WTC11 (cell line): Measurements from ENCODE around the gene CLTA. TPM values are rescaled to one million over a fixed set of nuclear protein-coding genes. Genes with fewer than 3 reads are reported as not detected.

ENCODE experiments used
- ATF3 ChIP-seq: sonication (generic); formaldehyde crosslinking; conservative IDR thresholded peaks from 2 replicates; pipeline ENCODE4 v1.8.1; 2022; ENCODE audit warnings: mild to moderate bottlenecking, missing genetic modification reagents
- E2F1 ChIP-seq: sonication (generic); formaldehyde crosslinking; IDR thresholded peaks from 2 replicates; pipeline ENCODE4 v1.8.0; 2022; ENCODE audit warnings: mild to moderate bottlenecking, missing genetic modification reagents
- FOXP1 ChIP-seq: sonication (generic); formaldehyde crosslinking; IDR thresholded peaks from 2 replicates; pipeline ENCODE4 v1.8.0; 2022; ENCODE audit warnings: missing genetic modification reagents, mild to moderate bottlenecking, moderate library complexity, borderline replicate concordance
- GRHL2 ChIP-seq: fragments of 250-450 bp; sonication (Bioruptor Pico); IDR thresholded peaks from 2 replicates; pipeline ENCODE4 v1.8.0; 2022; ENCODE audit warnings: mild to moderate bottlenecking, moderate library complexity; ENCODE audit not compliant: insufficient replicate concordance, severe bottlenecking
- GTF2I ChIP-seq: fragments of 250-450 bp; sonication (Bioruptor Pico); conservative IDR thresholded peaks from 2 replicates; pipeline ENCODE4 v1.4.0; 2021; ENCODE audit warnings: mild to moderate bottlenecking
- HMGA2 ChIP-seq: fragments of 250-450 bp; sonication (Bioruptor Pico); IDR thresholded peaks from 2 replicates; pipeline ENCODE4 v1.4.0; 2021; ENCODE audit warnings: mild to moderate bottlenecking, moderate library complexity
- IRF1 ChIP-seq: sonication (generic); formaldehyde crosslinking; IDR thresholded peaks from 2 replicates; pipeline ENCODE4 v1.8.0; 2023; ENCODE audit warnings: missing genetic modification reagents
- MYBL2 ChIP-seq: sonication (generic); formaldehyde crosslinking; IDR thresholded peaks from 2 replicates; pipeline ENCODE4 v1.8.1; 2023; ENCODE audit warnings: mild to moderate bottlenecking, moderate library complexity, missing genetic modification reagents
- NFATC4 ChIP-seq: fragments of 250-450 bp; sonication (Bioruptor Pico); IDR thresholded peaks from 2 replicates; pipeline ENCODE4 v1.9.0; 2021; ENCODE audit warnings: mild to moderate bottlenecking
- NFE2L1 ChIP-seq: sonication (generic); formaldehyde crosslinking; IDR thresholded peaks from 2 replicates; pipeline ENCODE4 v1.8.1; 2023; ENCODE audit warnings: missing genetic modification reagents
- NFYB ChIP-seq: sonication (generic); formaldehyde crosslinking; conservative IDR thresholded peaks from 2 replicates; pipeline ENCODE4 v1.8.0; 2022; ENCODE audit warnings: low read depth, missing genetic modification reagents
- NR1H2 ChIP-seq: sonication (generic); formaldehyde crosslinking; IDR thresholded peaks from 2 replicates; pipeline ENCODE4 v1.9.0; 2021; ENCODE audit warnings: mild to moderate bottlenecking, moderate library complexity, missing genetic modification reagents
- OVOL2 ChIP-seq: fragments of 250-450 bp; sonication (Bioruptor Pico); IDR thresholded peaks from 2 replicates; pipeline ENCODE4 v1.9.0; 2021; ENCODE audit warnings: mild to moderate bottlenecking, borderline replicate concordance
- RELA ChIP-seq: sonication (generic); formaldehyde crosslinking; IDR thresholded peaks from 2 replicates; pipeline ENCODE4 v1.8.1; 2022; ENCODE audit warnings: missing genetic modification reagents, mild to moderate bottlenecking, borderline replicate concordance
- RORB ChIP-seq: fragments of 250-450 bp; sonication (Bioruptor Pico); IDR thresholded peaks from 2 replicates; pipeline ENCODE4 v1.9.0; 2021; ENCODE audit warnings: mild to moderate bottlenecking
- SMAD3 ChIP-seq: sonication (generic); formaldehyde crosslinking; IDR thresholded peaks from 2 replicates; pipeline ENCODE4 v1.8.0; 2022; ENCODE audit warnings: missing genetic modification reagents, mild to moderate bottlenecking, borderline replicate concordance
- STAT6 ChIP-seq: sonication (generic); formaldehyde crosslinking; conservative IDR thresholded peaks from 2 replicates; pipeline ENCODE4 v1.8.1; 2023; ENCODE audit warnings: mild to moderate bottlenecking, low read depth, missing genetic modification reagents, moderate library complexity
- TP53 ChIP-seq: sonication (generic); formaldehyde crosslinking; IDR thresholded peaks from 2 replicates; pipeline ENCODE4 v1.8.1; 2023; ENCODE audit warnings: mild to moderate bottlenecking, missing genetic modification reagents
- ZBTB21 ChIP-seq: sonication (generic); formaldehyde crosslinking; IDR thresholded peaks from 2 replicates; pipeline ENCODE4 v1.8.1; 2023; ENCODE audit warnings: mild to moderate bottlenecking, missing genetic modification reagents, borderline replicate concordance
- ZNF121 ChIP-seq: sonication (generic); formaldehyde crosslinking; IDR thresholded peaks from 2 replicates; pipeline ENCODE4 v1.8.0; 2023; ENCODE audit warnings: missing genetic modification reagents
- ZNF219 ChIP-seq: sonication (generic); formaldehyde crosslinking; IDR thresholded peaks from 2 replicates; pipeline ENCODE4 v1.8.0; 2023; ENCODE audit warnings: missing genetic modification reagents, mild to moderate bottlenecking, borderline replicate concordance
- ZNF512 ChIP-seq: sonication (generic); formaldehyde crosslinking; IDR thresholded peaks from 2 replicates; pipeline ENCODE4 v1.8.1; 2022; ENCODE audit warnings: missing genetic modification reagents, borderline replicate concordance
- total RNA-seq: library from RNA; stranded (reverse); gene quantifications from 3 replicates; pipeline ENCODE4 v1.2.3, GENCODE V29; 2021
- TF ChIP-seq, protein P1 (sequence below): sonication (generic); formaldehyde crosslinking; IDR thresholded peaks from 2 replicates; pipeline ENCODE4 v1.8.1; 2022; ENCODE audit warnings: mild to moderate bottlenecking, missing genetic modification reagents, moderate library complexity, borderline replicate concordance
- TF ChIP-seq, protein P2 (sequence below): sonication (generic); formaldehyde crosslinking; IDR thresholded peaks from 2 replicates; pipeline ENCODE4 v1.8.0; 2022; ENCODE audit warnings: mild to moderate bottlenecking, missing genetic modification reagents
- TF ChIP-seq, protein P3 (sequence below): sonication (generic); formaldehyde crosslinking; IDR thresholded peaks from 2 replicates; pipeline ENCODE4 v1.8.1; 2023; ENCODE audit warnings: mild to moderate bottlenecking, missing genetic modification reagents, moderate library complexity
- TF ChIP-seq, protein P4 (sequence below): sonication (generic); formaldehyde crosslinking; IDR thresholded peaks from 2 replicates; pipeline ENCODE4 v1.8.1; 2023; ENCODE audit warnings: mild to moderate bottlenecking, missing genetic modification reagents
- TF ChIP-seq, protein P5 (sequence below): sonication (generic); formaldehyde crosslinking; IDR thresholded peaks from 2 replicates; pipeline ENCODE4 v1.8.1; 2022; ENCODE audit warnings: low read depth, missing genetic modification reagents, borderline replicate concordance

CLTA gene
- total RNA-seq, 1 experiment from 2014 or later = 213 TPM

DNA sequence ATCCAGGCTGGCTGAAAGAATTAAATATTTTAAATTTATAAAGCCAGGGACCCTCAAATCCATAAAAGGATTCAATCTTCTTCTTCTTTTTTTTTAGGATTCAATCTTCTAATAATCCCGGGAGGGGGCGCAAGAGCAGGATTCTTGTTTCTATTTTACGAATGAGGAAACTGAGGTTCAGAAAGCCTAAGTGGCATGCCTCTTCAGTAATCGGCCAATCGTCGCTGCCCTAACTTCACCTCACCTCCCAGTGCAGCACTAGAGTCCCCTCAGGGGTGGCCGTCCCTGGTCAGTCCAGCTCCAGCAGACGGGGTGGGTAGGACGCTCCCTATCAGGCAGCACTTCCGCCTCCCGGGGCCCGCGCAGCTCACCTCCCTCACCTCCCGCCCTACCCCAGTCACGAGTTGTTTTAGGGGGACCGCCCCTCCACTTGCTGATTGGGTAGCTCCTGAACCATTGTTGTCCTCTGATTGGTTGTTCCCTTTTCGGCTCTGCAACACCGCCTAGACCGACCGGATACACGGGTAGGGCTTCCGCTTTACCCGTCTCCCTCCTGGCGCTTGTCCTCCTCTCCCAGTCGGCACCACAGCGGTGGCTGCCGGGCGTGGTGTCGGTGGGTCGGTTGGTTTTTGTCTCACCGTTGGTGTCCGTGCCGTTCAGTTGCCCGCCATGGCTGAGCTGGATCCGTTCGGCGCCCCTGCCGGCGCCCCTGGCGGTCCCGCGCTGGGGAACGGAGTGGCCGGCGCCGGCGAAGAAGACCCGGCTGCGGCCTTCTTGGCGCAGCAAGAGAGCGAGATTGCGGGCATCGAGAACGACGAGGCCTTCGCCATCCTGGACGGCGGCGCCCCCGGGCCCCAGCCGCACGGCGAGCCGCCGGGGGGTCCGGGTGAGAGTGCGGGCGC lies at the start of gene CLTA (continued):
- TF ChIP-seq, protein P1, sequence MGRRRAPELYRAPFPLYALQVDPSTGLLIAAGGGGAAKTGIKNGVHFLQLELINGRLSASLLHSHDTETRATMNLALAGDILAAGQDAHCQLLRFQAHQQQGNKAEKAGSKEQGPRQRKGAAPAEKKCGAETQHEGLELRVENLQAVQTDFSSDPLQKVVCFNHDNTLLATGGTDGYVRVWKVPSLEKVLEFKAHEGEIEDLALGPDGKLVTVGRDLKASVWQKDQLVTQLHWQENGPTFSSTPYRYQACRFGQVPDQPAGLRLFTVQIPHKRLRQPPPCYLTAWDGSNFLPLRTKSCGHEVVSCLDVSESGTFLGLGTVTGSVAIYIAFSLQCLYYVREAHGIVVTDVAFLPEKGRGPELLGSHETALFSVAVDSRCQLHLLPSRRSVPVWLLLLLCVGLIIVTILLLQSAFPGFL (CRISPR knock-in tag) = no peak
- TF ChIP-seq NR1H2 (CRISPR knock-in tag) (0 out of 2 replicates have a peak, but pooled peaks have one; percentile 29), IRF1 (CRISPR knock-in tag) (no peak), FOXP1 (CRISPR knock-in tag) (no peak; the same call in 1 of the 2 replicates), ZNF121 (CRISPR knock-in tag) (no peak), STAT6 (CRISPR knock-in tag) (no peak), RORB (CRISPR knock-in tag) (no peak), GTF2I (CRISPR knock-in tag) (no peak), SMAD3 (CRISPR knock-in tag) (no peak), E2F1 (CRISPR knock-in tag) (no peak), ZBTB21 (CRISPR knock-in tag) (peak; percentile 86), OVOL2 (no peak), MYBL2 (CRISPR knock-in tag) (peak; percentile 66; the same call in 1 of the 2 replicates), ZNF219 (CRISPR knock-in tag) (no peak), NFATC4 (CRISPR knock-in tag) (no peak), NFE2L1 (CRISPR knock-in tag) (no peak), TP53 (CRISPR knock-in tag) (peak; percentile 88), GRHL2 (CRISPR knock-in tag) (no peak), HMGA2 (CRISPR knock-in tag) (no peak), RELA (CRISPR knock-in tag) (peak; percentile 46; the same call in 1 of the 2 replicates), ZNF512 (CRISPR knock-in tag) (no peak), NFYB (CRISPR knock-in tag) (peak; percentile 90), ATF3 (no peak)
- TF ChIP-seq, protein P2, sequence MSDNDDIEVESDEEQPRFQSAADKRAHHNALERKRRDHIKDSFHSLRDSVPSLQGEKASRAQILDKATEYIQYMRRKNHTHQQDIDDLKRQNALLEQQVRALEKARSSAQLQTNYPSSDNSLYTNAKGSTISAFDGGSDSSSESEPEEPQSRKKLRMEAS (CRISPR knock-in tag) = peak; percentile 73
- TF ChIP-seq, protein P3, sequence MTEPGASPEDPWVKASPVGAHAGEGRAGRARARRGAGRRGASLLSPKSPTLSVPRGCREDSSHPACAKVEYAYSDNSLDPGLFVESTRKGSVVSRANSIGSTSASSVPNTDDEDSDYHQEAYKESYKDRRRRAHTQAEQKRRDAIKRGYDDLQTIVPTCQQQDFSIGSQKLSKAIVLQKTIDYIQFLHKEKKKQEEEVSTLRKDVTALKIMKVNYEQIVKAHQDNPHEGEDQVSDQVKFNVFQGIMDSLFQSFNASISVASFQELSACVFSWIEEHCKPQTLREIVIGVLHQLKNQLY = no peak
- TF ChIP-seq, protein P4, sequence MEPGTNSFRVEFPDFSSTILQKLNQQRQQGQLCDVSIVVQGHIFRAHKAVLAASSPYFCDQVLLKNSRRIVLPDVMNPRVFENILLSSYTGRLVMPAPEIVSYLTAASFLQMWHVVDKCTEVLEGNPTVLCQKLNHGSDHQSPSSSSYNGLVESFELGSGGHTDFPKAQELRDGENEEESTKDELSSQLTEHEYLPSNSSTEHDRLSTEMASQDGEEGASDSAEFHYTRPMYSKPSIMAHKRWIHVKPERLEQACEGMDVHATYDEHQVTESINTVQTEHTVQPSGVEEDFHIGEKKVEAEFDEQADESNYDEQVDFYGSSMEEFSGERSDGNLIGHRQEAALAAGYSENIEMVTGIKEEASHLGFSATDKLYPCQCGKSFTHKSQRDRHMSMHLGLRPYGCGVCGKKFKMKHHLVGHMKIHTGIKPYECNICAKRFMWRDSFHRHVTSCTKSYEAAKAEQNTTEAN = no peak
- TF ChIP-seq, protein P5, sequence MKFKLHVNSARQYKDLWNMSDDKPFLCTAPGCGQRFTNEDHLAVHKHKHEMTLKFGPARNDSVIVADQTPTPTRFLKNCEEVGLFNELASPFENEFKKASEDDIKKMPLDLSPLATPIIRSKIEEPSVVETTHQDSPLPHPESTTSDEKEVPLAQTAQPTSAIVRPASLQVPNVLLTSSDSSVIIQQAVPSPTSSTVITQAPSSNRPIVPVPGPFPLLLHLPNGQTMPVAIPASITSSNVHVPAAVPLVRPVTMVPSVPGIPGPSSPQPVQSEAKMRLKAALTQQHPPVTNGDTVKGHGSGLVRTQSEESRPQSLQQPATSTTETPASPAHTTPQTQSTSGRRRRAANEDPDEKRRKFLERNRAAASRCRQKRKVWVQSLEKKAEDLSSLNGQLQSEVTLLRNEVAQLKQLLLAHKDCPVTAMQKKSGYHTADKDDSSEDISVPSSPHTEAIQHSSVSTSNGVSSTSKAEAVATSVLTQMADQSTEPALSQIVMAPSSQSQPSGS (CRISPR knock-in tag) = no peak
